Peyer's patch (tissue), 4 donors: ENCODE results near the gene MSANTD3.

Experiments used
- CTCF ChIP-seq, 6 experiments: fragments of 450-650 bp in 4 of 6; fragments of 200-600 bp in 2 of 6; sonication (generic) in 1 of 6; IDR thresholded peaks; one replicate each; pipeline ENCODE4 v1.5.1; 2017 to 2019; ENCODE audit warnings: antibody characterized with exemption in 6 of 6, mild to moderate bottlenecking in 3 of 6, moderate library complexity in 1 of 6
- POLR2A ChIP-seq, 2 donors: fragments of 450-650 bp; IDR thresholded peaks; one replicate each; pipeline ENCODE4 v1.5.1; 2017; ENCODE audit warnings: antibody characterized with exemption in 2 of 2, mild to moderate bottlenecking in 2 of 2, moderate library complexity in 2 of 2

GRCh38 chr9:100379862-100380261 lies 47.1 kb upstream of the MSANTD3 start:
- TF ChIP-seq CTCF (IDR thresholded peaks at IDR 0.05) (no peak), POLR2A (IDR thresholded peaks at IDR 0.05) (no peak)
